ENCODE results near the gene KIAA1217. TPM values are rescaled to one million over a fixed set of nuclear protein-coding genes. Genes with fewer than 3 reads are reported as not detected.

The KIAA1217 gene
- total RNA-seq, 1 donor from 2014 or later = 18.9 TPM

- H3K4me3 ChIP-seq (ENCODE audit: low read depth, low read length) = peak overlapping the region; percentile 52
Observed at GRCh38 chr10:24467136-24467535, 258.2 kb downstream of the KIAA1217 start.

GRCh38 chr10:24467605-24468004 is 258.7 kb downstream of the KIAA1217 start:
- Histone ChIP-seq H3K36me3 (ENCODE audit: control insufficient read depth, insufficient read depth, low read length) (no peaks in the 10 kb centered on the region), H3K27me3 (ENCODE audit: control insufficient read depth, insufficient read depth, low read length) (no peaks in the 10 kb centered on the region), H3K4me3 (ENCODE audit: low read depth, low read length) (peak overlapping the region; percentile 52)
- no peak for DNase-seq (ENCODE audit: low read depth)
- no peak for TF ChIP-seq CTCF (IDR thresholded peaks at IDR 0.05; ENCODE audit: insufficient read depth, low read length, poor library complexity, severe bottlenecking)

More at GRCh38 chr10:24467136-24467535, 258.2 kb downstream of the KIAA1217 start:
- H3K27me3 ChIP-seq (ENCODE audit: control insufficient read depth, insufficient read depth, low read length) = no peaks in the 10 kb centered on the region
- DNase-seq (ENCODE audit: low read depth) = no peak
- no peaks in the 10 kb centered on the region for H3K36me3 ChIP-seq (ENCODE audit: control insufficient read depth, insufficient read depth, low read length)
- no peak for TF ChIP-seq CTCF (IDR thresholded peaks at IDR 0.05; ENCODE audit: insufficient read depth, low read length, poor library complexity, severe bottlenecking)

GRCh38 chr10:24468281-24468751 is 259.4 kb downstream of the KIAA1217 start:
- Histone ChIP-seq H3K4me3 (ENCODE audit: low read depth, low read length) (peak overlapping the region; percentile 52), H3K36me3 (ENCODE audit: control insufficient read depth, insufficient read depth, low read length) (no peaks in the 10 kb centered on the region), H3K27me3 (ENCODE audit: control insufficient read depth, insufficient read depth, low read length) (no peaks in the 10 kb centered on the region)
- TF ChIP-seq CTCF (IDR thresholded peaks at IDR 0.05; ENCODE audit: insufficient read depth, low read length, poor library complexity, severe bottlenecking) = no peak
- no peak for DNase-seq (ENCODE audit: low read depth)

- DNase-seq (ENCODE audit: low read depth) = no peak
- no peak overlapping the region for H3K4me3 ChIP-seq (ENCODE audit: low read depth, low read length)
Observed at GRCh38 chr10:24469993-24470392, 261.1 kb downstream of the KIAA1217 start.

GRCh38 chr10:24475598-24475997 is 266.7 kb downstream of the KIAA1217 start:
- Histone ChIP-seq H3K36me3 (ENCODE audit: control insufficient read depth, insufficient read depth, low read length) (no peaks in the 10 kb centered on the region), H3K4me3 (ENCODE audit: low read depth, low read length) (no peak overlapping the region), H3K27me3 (ENCODE audit: control insufficient read depth, insufficient read depth, low read length) (no peaks in the 10 kb centered on the region)
- TF ChIP-seq CTCF (IDR thresholded peaks at IDR 0.05; ENCODE audit: insufficient read depth, low read length, poor library complexity, severe bottlenecking) = no peak
- no peak for DNase-seq (ENCODE audit: low read depth)

More at GRCh38 chr10:24469993-24470392, 261.1 kb downstream of the KIAA1217 start:
- Histone ChIP-seq H3K36me3 (ENCODE audit: control insufficient read depth, insufficient read depth, low read length) (no peaks in the 10 kb centered on the region), H3K27me3 (ENCODE audit: control insufficient read depth, insufficient read depth, low read length) (no peaks in the 10 kb centered on the region)
- TF ChIP-seq CTCF (IDR thresholded peaks at IDR 0.05; ENCODE audit: insufficient read depth, low read length, poor library complexity, severe bottlenecking) = no peak
